Smooth muscle cell (in vitro differentiated cells): ENCODE results near the gene CDV3. TPM values are rescaled to one million over a fixed set of nuclear protein-coding genes. Genes with fewer than 3 reads are reported as not detected.

Source experiments
- DNase-seq: peaks from one replicate; lab custom pipeline; 2025; ENCODE audit not compliant: unreplicated experiment; lab: John Stamatoyannopoulos, UW
- H2AFZ ChIP-seq: fragments of 200-600 bp; sonication (generic); 2 replicates; pipeline ENCODE4 v1.6.0; 2016; ENCODE audit warnings: antibody characterized with exemption, low read depth, mild to moderate bottlenecking
- H3F3A ChIP-seq: fragments of 200-600 bp; sonication (generic); 2 replicates; pipeline ENCODE4 v1.6.0; 2017; ENCODE audit warnings: antibody characterized with exemption, low read depth
- H3K27ac ChIP-seq: fragments of 200-600 bp; sonication (generic); 2 replicates; pipeline ENCODE4 v1.5.1; 2016; ENCODE audit warnings: low read depth, mild to moderate bottlenecking
- H3K27me3 ChIP-seq: fragments of 200-600 bp; sonication (generic); 2 replicates; pipeline ENCODE4 v1.6.1; 2016; ENCODE audit warnings: low read depth, mild to moderate bottlenecking
- H3K36me3 ChIP-seq: fragments of 200-600 bp; sonication (generic); 2 replicates; pipeline ENCODE4 v1.5.1; 2016; ENCODE audit warnings: low read depth
- H3K4me1 ChIP-seq: fragments of 200-600 bp; sonication (generic); 2 replicates; pipeline ENCODE4 v1.5.1; 2016; ENCODE audit warnings: low read depth
- H3K4me2 ChIP-seq: fragments of 200-600 bp; sonication (generic); 2 replicates; pipeline ENCODE4 v1.6.0; 2016; ENCODE audit warnings: mild to moderate bottlenecking
- H3K4me3 ChIP-seq: fragments of 200-600 bp; sonication (generic); 2 replicates; pipeline ENCODE4 v1.5.1; 2016; ENCODE audit warnings: mild to moderate bottlenecking
- H3K79me2 ChIP-seq: fragments of 200-600 bp; sonication (generic); 2 replicates; pipeline ENCODE4 v1.6.0; 2016; ENCODE audit warnings: low read depth, mild to moderate bottlenecking
- H3K9ac ChIP-seq: fragments of 200-600 bp; sonication (generic); 2 replicates; pipeline ENCODE4 v1.6.0; 2016; ENCODE audit warnings: low read depth
- H3K9me3 ChIP-seq: fragments of 200-600 bp; sonication (generic); replicated peaks from 2 replicates; pipeline ENCODE4 v1.5.1; 2016; ENCODE audit warnings: low read depth
- H4K20me1 ChIP-seq: fragments of 200-600 bp; sonication (generic); 2 replicates; pipeline ENCODE4 v1.6.0; 2016; ENCODE audit warnings: low read depth
- WGBS: methylation state at CpG from one replicate; pipeline ENCODE4 v1.1.7; 2016; ENCODE audit warnings: low lambda C conversion rate; 5-methylcytosine and 5-hydroxymethylcytosine counted together
- polyA plus RNA-seq: library from polyadenylated mRNA; unstranded; fragments of >200 nt; fragmentation: Nextera tagmentation; extraction: Ambion mirVana; gene quantifications from 2 replicates; pipeline ENCODE4 v1.2.1, GENCODE V29; 2016
- total RNA-seq: library from RNA; depleted of rRNA; stranded (reverse); fragments of >200 nt; gene quantifications from 2 replicates; pipeline ENCODE4 v1.2.3, GENCODE V29; 2014
- TF ChIP-seq, protein P1 (sequence below): fragments of 200-600 bp; sonication (generic); IDR thresholded peaks from 2 replicates; pipeline ENCODE4 v1.5.1; 2017; ENCODE audit warnings: borderline replicate concordance, mild to moderate bottlenecking, antibody characterized with exemption; ENCODE audit not compliant: insufficient read depth, poor library complexity, severe bottlenecking

Gene CDV3
- total and polyA plus RNA-seq, 2 experiments from 2014 or later, result 70.2 to 139 TPM

DNA sequence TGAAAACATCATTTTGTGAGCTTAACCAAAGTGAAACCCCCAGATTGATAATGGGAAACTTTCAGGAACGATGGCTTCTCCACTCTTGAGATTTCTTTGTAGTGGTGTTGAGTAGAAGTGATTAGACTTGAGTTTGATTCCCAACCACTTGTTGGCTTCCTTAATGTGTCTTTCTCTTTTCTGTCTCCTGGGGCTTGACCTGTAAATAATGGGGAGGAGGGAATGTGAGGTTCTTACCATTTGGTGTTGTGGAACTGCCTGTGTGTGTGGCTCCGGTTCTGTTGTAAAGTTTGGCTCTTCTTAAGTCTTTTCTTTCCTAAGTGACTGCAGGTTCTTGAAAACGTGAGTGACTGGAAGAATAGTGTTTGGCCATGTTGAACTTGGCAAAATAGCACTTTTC is 2.7 kb downstream of the CDV3 start:
- Histone ChIP-seq H3K27me3 (no peaks in the 10 kb centered on the region), H4K20me1 (peaks cover 69% of the 10 kb centered on the region), H3K4me2 (peak overlapping the region; percentile 94), H2AFZ (no peak overlapping the region), H3K4me1 (peaks cover 25% of the 10 kb centered on the region), H3K9me3 (no peaks in the 10 kb centered on the region), H3K36me3 (peaks cover 3% of the 10 kb centered on the region), H3K9ac (peak overlapping the region; percentile 92), H3K79me2 (peaks cover 69% of the 10 kb centered on the region), H3F3A (peaks cover 12% of the 10 kb centered on the region), H3K4me3 (peak overlapping the region; percentile 66), H3K27ac (peak overlapping the region; percentile 46)
- TF ChIP-seq, protein P1, sequence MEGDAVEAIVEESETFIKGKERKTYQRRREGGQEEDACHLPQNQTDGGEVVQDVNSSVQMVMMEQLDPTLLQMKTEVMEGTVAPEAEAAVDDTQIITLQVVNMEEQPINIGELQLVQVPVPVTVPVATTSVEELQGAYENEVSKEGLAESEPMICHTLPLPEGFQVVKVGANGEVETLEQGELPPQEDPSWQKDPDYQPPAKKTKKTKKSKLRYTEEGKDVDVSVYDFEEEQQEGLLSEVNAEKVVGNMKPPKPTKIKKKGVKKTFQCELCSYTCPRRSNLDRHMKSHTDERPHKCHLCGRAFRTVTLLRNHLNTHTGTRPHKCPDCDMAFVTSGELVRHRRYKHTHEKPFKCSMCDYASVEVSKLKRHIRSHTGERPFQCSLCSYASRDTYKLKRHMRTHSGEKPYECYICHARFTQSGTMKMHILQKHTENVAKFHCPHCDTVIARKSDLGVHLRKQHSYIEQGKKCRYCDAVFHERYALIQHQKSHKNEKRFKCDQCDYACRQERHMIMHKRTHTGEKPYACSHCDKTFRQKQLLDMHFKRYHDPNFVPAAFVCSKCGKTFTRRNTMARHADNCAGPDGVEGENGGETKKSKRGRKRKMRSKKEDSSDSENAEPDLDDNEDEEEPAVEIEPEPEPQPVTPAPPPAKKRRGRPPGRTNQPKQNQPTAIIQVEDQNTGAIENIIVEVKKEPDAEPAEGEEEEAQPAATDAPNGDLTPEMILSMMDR, result no peak
- no peak for DNase-seq
- 69% methylated on average over 3 of the region's 3 CpGs for WGBS

DNA sequence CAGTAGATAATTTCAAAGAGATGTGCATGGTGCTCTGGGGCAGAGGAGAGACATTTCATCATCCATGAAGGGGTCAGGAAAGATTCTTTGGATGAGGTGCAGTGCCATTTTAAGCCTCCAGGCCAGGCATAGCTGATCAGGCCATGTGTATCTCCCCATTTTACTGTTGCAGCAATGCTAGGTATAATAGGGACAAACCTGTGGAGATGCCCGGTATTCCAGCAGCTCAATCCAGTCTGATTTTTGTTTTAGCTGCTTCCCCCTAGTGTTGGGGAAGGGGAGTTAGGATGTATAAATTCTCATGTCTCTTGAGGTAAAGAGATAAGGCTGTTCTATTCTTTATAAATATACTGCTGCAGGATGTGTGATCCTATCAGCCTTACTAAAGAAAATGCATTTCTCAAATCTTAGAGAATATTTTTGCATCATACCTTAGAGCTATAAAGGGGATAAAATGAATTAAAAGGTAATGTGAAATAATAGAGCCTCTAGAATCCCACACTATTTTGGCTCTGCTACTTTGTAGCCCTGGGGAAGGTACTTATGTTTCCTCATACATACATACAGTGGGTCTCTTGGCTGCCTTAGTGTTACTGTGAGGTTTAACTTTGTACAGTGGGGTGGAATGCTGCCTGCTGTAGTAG is 5.2 kb downstream of the CDV3 start:
- H3K9ac ChIP-seq, result no peak overlapping the region
- H3K9me3 ChIP-seq, result no peaks in the 10 kb centered on the region
- no peak overlapping the region for H2AFZ ChIP-seq
- H3K4me3 ChIP-seq, result no peak overlapping the region
- WGBS, result 44% methylated on average over 1 of the region's 1 CpG
- peaks cover 91% of the 10 kb centered on the region for H3K79me2 ChIP-seq
- peaks cover 6% of the 10 kb centered on the region for H3F3A ChIP-seq
- TF ChIP-seq, protein P1, result peak; percentile 45
- no peak overlapping the region for H3K27ac ChIP-seq
- peaks cover 94% of the 10 kb centered on the region for H4K20me1 ChIP-seq
- peak overlapping the region; percentile 36 for H3K4me2 ChIP-seq
- peaks cover 19% of the 10 kb centered on the region for H3K4me1 ChIP-seq
- no peak for DNase-seq
- no peaks in the 10 kb centered on the region for H3K27me3 ChIP-seq
- H3K36me3 ChIP-seq, result peaks cover 11% of the 10 kb centered on the region

DNA sequence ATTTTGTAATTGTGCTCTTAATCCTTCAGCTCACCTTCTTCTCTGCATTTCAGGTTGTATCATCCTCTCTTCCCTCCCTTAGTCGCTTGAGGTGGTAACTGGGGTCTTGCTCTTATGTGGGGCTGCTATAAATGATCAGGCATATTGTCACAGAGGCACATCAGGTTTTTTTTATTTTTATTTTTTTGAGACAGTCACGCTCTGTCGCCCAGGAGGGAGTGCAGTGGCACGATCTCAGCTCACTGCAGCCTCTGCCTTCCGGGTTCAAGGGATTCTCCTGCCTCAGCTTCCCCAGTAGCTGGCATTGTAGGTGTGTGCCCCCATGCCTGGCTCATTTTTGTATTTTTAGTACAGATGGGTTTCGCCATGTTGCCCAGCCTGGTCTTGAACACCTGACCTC is 9.9 kb downstream of the CDV3 start:
- Histone ChIP-seq H3K27me3 (no peaks in the 10 kb centered on the region), H3K9ac (no peak overlapping the region), H3F3A (peaks cover 16% of the 10 kb centered on the region), H3K27ac (no peak overlapping the region), H3K9me3 (no peaks in the 10 kb centered on the region), H3K36me3 (peaks cover 50% of the 10 kb centered on the region), H2AFZ (no peak overlapping the region), H3K4me1 (peaks cover 3% of the 10 kb centered on the region), H3K79me2 (peaks cover 58% of the 10 kb centered on the region), H4K20me1 (peaks cover 100% of the 10 kb centered on the region), H3K4me3 (no peak overlapping the region), H3K4me2 (no peak overlapping the region)
- TF ChIP-seq, protein P1, result no peak
- 98% methylated on average over 6 of the region's 6 CpGs for WGBS
- no peak for DNase-seq

DNA sequence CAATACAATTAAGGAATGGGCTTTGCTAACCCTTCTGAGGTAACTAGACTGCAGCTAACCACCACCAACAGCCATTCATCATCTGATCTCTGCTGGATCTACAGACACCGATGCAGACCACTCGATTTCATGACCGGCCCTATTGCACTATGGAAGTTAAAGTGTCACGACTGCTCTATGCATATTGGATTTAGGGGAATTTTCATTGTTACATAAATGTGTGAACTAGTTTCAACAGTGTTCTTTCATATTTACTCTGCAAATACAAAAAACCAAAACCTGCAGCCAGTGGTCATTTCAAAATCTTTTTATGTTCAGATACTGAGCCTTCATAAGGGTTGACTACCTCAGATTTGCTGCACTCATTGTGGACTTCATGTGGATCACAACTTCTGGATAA is 14.5 kb downstream of the CDV3 start:
- Histone ChIP-seq H2AFZ (no peak overlapping the region), H3K9ac (no peak overlapping the region), H3K36me3 (peaks cover 56% of the 10 kb centered on the region), H3K4me1 (no peaks in the 10 kb centered on the region), H3K9me3 (no peaks in the 10 kb centered on the region), H3F3A (peaks cover 35% of the 10 kb centered on the region), H3K27me3 (no peaks in the 10 kb centered on the region), H3K27ac (no peak overlapping the region), H3K4me3 (no peak overlapping the region), H4K20me1 (peaks cover 80% of the 10 kb centered on the region), H3K79me2 (peaks cover 11% of the 10 kb centered on the region), H3K4me2 (no peak overlapping the region)
- TF ChIP-seq, protein P1, result no peak
- no peak for DNase-seq
- 95% methylated on average over 4 of the region's 4 CpGs for WGBS
